HepG2 (cell line): Measurements from ENCODE around the gene CENPC. TPM values are rescaled to one million over a fixed set of nuclear protein-coding genes. Genes with fewer than 3 reads are reported as not detected.

Experiments
- ATAC-seq: fragments of 200-7000 bp; cut with Tn5 transposase; 3 replicates; pipeline ENCODE4 v1.9.1; 2020; ENCODE audit warnings: mild to moderate bottlenecking, moderate library complexity
- BruUV-seq: library from RNA; stranded (reverse); fragments of 400-500 nt; replicated peaks from 2 replicates; lab custom pipeline; 2021; lab: Mats Ljungman, UMichigan
- CTCF ChIA-PET: fragments of 300-600 bp; formaldehyde crosslinking; extraction: SDS; loops from one replicate; lab custom pipeline; 2021; ENCODE audit warnings: low total read pairs, inconsistent platforms, low intra/inter-chr PET ratio; lab: Yijun Ruan, JAX
- POLR2A ChIA-PET: fragments of 350-600 bp; sonication (Branson Sonifier 250); formaldehyde crosslinking; loops from one replicate; lab custom pipeline; 2020; ENCODE audit warnings: antibody characterized with exemption, inconsistent platforms; lab: Yijun Ruan, JAX
- DNase-seq: peaks from one replicate; pipeline ENCODE4 v3.0.0-alpha.2; 2015; ENCODE audit warnings: low spot score
- FAIRE-seq: peaks from 3 replicates; lab custom pipeline; 2011; peaks lifted over from hg19 to GRCh38; lab: Jason Lieb, UNC
- H2AFZ ChIP-seq: one replicate; pipeline ENCODE4 v1.6.1; 2011; ENCODE audit warnings: low read length, inconsistent platforms
- H3K27ac ChIP-seq: fragments of 300-600 bp; 3 replicates; pipeline ENCODE4 v1.8.0; 2011; ENCODE audit warnings: mixed run types, mild to moderate bottlenecking, mixed read lengths, low read length, inconsistent platforms; ENCODE audit not compliant: insufficient read depth; ENCODE audit errors: extremely low read length
- H3K27me3 ChIP-seq, 2 experiments: fragments of 200-600 bp in 1 of 2; 2 replicates in 1 of 2; 3 replicates in 1 of 2; pipeline versions ENCODE4 v1.6.0 to v1.8.0; 2011; ENCODE audit warnings: low read length in 2 of 2, mild to moderate bottlenecking in 2 of 2, moderate library complexity in 2 of 2, inconsistent platforms in 1 of 2; ENCODE audit not compliant: insufficient read depth in 2 of 2, control insufficient read depth in 1 of 2
- H3K36me3 ChIP-seq, 2 experiments: fragments of 200-600 bp in 1 of 2; replicated peaks in 1 of 2; 2 replicates in 1 of 2; 3 replicates in 1 of 2; pipeline versions ENCODE4 v1.5.1 to v1.8.0; 2011; ENCODE audit warnings: low read length in 2 of 2, inconsistent platforms in 1 of 2; ENCODE audit not compliant: insufficient read depth in 2 of 2, control insufficient read depth in 1 of 2
- H3K4me1 ChIP-seq: 2 replicates; pipeline ENCODE4 v1.5.1; 2012; ENCODE audit warnings: low read length, inconsistent platforms; ENCODE audit not compliant: insufficient read depth
- H3K4me2 ChIP-seq: 2 replicates; pipeline ENCODE4 v1.6.0; 2011; ENCODE audit warnings: low read depth, low read length, inconsistent platforms
- H3K4me3 ChIP-seq, 3 experiments: fragments of 200-600 bp in 1 of 3; sonication (generic), shearing (Covaris generic) in 1 of 3; replicated peaks in 1 of 3; 2 replicates each; pipeline ENCODE4 v1.5.1; 2011 to 2016; ENCODE audit warnings: low read length in 3 of 3, inconsistent platforms in 2 of 3, low read depth in 2 of 3, mild to moderate bottlenecking in 2 of 3, control low read depth in 1 of 3, mixed read lengths in 1 of 3; ENCODE audit not compliant: insufficient read depth in 1 of 3
- H3K79me2 ChIP-seq: one replicate; pipeline ENCODE4 v1.6.1; 2011; ENCODE audit warnings: low read length, inconsistent platforms; ENCODE audit not compliant: insufficient read depth
- H3K9ac ChIP-seq: 2 replicates; pipeline ENCODE4 v1.6.0; 2011; ENCODE audit warnings: mild to moderate bottlenecking, low read depth, low read length, inconsistent platforms; ENCODE audit not compliant: insufficient read depth
- H3K9me3 ChIP-seq: 2 replicates; pipeline ENCODE4 v1.5.1; 2012; ENCODE audit warnings: mild to moderate bottlenecking, low read length
- H4K20me1 ChIP-seq: 2 replicates; pipeline ENCODE4 v1.6.0; 2011; ENCODE audit warnings: inconsistent platforms, mild to moderate bottlenecking, low read length, moderate library complexity; ENCODE audit not compliant: insufficient read depth
- CEBPB ChIP-seq: IDR thresholded peaks from 2 replicates; pipeline ENCODE4 v1.6.1; 2011; ENCODE audit warnings: low read depth, low read length, improper control_type of control experiment, borderline replicate concordance
- CHD2 ChIP-seq: IDR thresholded peaks from 2 replicates; pipeline ENCODE4 v1.6.1; 2011; ENCODE audit warnings: low read depth, low read length, improper control_type of control experiment
- MTA1 ChIP-seq: sonication (generic); formaldehyde crosslinking; IDR thresholded peaks from 2 replicates; pipeline ENCODE4 v1.4.0; 2020; ENCODE audit warnings: missing genetic modification reagents, mild to moderate bottlenecking, borderline replicate concordance
- PAWR ChIP-seq: sonication (generic); formaldehyde crosslinking; IDR thresholded peaks from 2 replicates; pipeline ENCODE4 v1.4.0; 2020; ENCODE audit warnings: missing genetic modification reagents, mild to moderate bottlenecking, borderline replicate concordance
- POLR2AphosphoS2 ChIP-seq: IDR thresholded peaks from 2 replicates; pipeline ENCODE4 v1.6.1; 2011; ENCODE audit warnings: low read depth, low read length, improper control_type of control experiment
- SYNCRIP ChIP-seq: fragments of 200-400 bp; formaldehyde crosslinking; IDR thresholded peaks from 2 replicates; pipeline ENCODE4 v1.6.1; 2018; ENCODE audit warnings: mild to moderate bottlenecking, low read depth, low read length; ENCODE audit not compliant: insufficient read depth
- ZBTB7B ChIP-seq: sonication (generic); formaldehyde crosslinking; IDR thresholded peaks from 2 replicates; pipeline ENCODE4 v1.4.0; 2020; ENCODE audit warnings: missing genetic modification reagents
- ZNF225 ChIP-seq: sonication (generic); formaldehyde crosslinking; IDR thresholded peaks from 2 replicates; pipeline ENCODE4 v1.4.0; 2020; ENCODE audit warnings: mild to moderate bottlenecking, missing genetic modification reagents
- ZNF761 ChIP-seq: sonication (generic); formaldehyde crosslinking; conservative IDR thresholded peaks from 2 replicates; pipeline ENCODE4 v1.4.0; 2020; ENCODE audit warnings: mild to moderate bottlenecking, missing genetic modification reagents
- WGBS: methylation state at CpG from one replicate; pipeline ENCODE4 v1.1.6; 2017; ENCODE audit warnings: low lambda C conversion rate; 5-methylcytosine and 5-hydroxymethylcytosine counted together
- in situ Hi-C: cut with HindIII; loops from 2 replicates; pipeline ENCODE4 v1.10.0; 2017; ENCODE audit warnings: low pct_unique_long_range_greater_than_20kb; ENCODE audit not compliant: extremely low pct_ligation_motif_present
- intact Hi-C: fragments of 100-400 bp; cut with micrococcal nuclease; formaldehyde crosslinking; loops from one replicate; pipeline ENCODE4 v1.10.0; 2022; ENCODE audit not compliant: unreplicated experiment
- polyA plus RNA-seq, 8 experiments: library from polyadenylated mRNA; depleted of rRNA in 3 of 8; stranded (reverse) in 7 of 8; unstranded in 1 of 8; fragments of >200 nt; fragmentation: Illumina TruSeq in 4 of 8; extraction: Trizol in 4 of 8; gene quantifications; 2 replicates each; pipeline versions ENCODE4 v1.2.1 to v1.2.3, GENCODE V29; 2011 to 2016; ENCODE audit warnings: low read depth in 4 of 8, missing spikeins in 1 of 8, mixed read lengths in 1 of 8; ENCODE audit not compliant: insufficient read depth in 1 of 8
- total RNA-seq, 5 experiments: library from RNA; depleted of rRNA; stranded (reverse); fragments of >200 nt; fragmentation: Illumina TruSeq; extraction: Trizol; gene quantifications; 2 replicates each; pipeline ENCODE4 v1.2.3, GENCODE V29; 2016; ENCODE audit warnings: low read depth in 1 of 5
- TF ChIP-seq, protein P1 (sequence below): sonication (generic); formaldehyde crosslinking; IDR thresholded peaks from 2 replicates; pipeline ENCODE4 v1.8.1; 2023; ENCODE audit warnings: mild to moderate bottlenecking, missing genetic modification reagents

CENPC gene
- total and polyA plus RNA-seq, 2 of the 13 experiments (the other 11 are each of a cell fraction or from before 2014, with no cell fraction given): 4.7 to 16.4 TPM

DNA sequence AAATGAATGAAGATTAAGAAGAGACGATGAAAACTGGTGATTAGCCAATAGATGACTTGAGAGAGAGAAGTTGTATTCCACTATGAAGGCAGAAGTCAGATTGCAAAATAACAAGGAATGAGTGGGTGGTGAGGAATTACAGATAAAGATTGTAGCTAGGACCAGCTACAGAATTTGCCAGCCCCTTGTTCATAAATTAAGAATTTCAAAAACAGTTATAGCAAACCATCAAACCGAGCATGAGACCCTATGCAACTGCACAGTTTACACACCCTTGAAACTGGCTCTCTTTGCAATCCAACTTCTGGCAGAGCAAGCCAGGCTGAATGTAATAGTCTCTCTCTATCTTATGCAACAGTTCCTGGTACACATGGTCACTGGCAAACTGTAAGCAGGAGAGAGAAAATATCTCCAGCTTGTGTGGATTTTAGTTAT, 48.5 kb upstream of the CENPC start:
- WGBS: 29% methylated on average over 2 of the region's 2 CpGs
- FAIRE-seq: no peak

DNA sequence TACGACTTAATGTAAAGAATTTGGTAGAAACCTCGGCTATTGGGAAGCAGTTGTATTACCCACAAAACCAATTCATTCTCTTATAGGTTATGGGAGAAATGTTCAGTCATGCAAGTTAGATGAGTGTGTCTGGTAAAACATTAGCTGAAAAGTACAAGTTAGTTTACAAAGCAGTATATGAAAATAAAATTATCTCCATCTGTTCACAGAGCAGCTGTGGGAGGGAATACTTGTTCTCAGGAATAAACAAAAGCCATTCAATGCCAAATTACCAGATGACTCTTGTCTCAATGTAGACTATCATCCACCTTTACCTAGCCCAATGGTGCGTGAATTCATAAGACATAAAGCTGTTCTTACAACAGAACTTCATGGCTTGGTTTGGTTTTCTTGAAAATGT, 41.9 kb upstream of the CENPC start:
- intact Hi-C loops: no loop called here
- DNase-seq (no peak), FAIRE-seq (no peak), ATAC-seq (no peak)
- TF ChIP-seq POLR2AphosphoS2: no peak
- no peaks in the 10 kb centered on the region for H3K36me3 ChIP-seq
- H3K79me2 ChIP-seq: no peaks in the 10 kb centered on the region
- WGBS: 18% methylated on average over 3 of the region's 3 CpGs
- BruUV-seq: no TSS peak
- H3K4me2 ChIP-seq: no peak overlapping the region
- no peaks in the 10 kb centered on the region for H3K4me1 ChIP-seq
- POLR2A ChIA-PET: no interaction called here
- no peak overlapping the region for H2AFZ ChIP-seq
- no peaks in the 10 kb centered on the region for H4K20me1 ChIP-seq
- H3K9me3 ChIP-seq: no peaks in the 10 kb centered on the region
- CTCF ChIA-PET: no interaction called here
- H3K9ac ChIP-seq: no peak overlapping the region
- in situ Hi-C loops: no loop called here
- no peak overlapping the region for H3K4me3 ChIP-seq
- H3K27me3 ChIP-seq: no peaks in the 10 kb centered on the region
- H3K27ac ChIP-seq: no peak overlapping the region

More for the DNA sequence above, 48.5 kb upstream of the CENPC start:
- H3K9me3 ChIP-seq: no peaks in the 10 kb centered on the region
- H3K27me3 ChIP-seq: no peaks in the 10 kb centered on the region
- in situ Hi-C loops: no loop called here
- no peak; the same call in 2 of the 3 replicates for ATAC-seq
- intact Hi-C loops: no loop called here
- H3K4me3 ChIP-seq: no peak overlapping the region
- TF ChIP-seq, protein P1, sequence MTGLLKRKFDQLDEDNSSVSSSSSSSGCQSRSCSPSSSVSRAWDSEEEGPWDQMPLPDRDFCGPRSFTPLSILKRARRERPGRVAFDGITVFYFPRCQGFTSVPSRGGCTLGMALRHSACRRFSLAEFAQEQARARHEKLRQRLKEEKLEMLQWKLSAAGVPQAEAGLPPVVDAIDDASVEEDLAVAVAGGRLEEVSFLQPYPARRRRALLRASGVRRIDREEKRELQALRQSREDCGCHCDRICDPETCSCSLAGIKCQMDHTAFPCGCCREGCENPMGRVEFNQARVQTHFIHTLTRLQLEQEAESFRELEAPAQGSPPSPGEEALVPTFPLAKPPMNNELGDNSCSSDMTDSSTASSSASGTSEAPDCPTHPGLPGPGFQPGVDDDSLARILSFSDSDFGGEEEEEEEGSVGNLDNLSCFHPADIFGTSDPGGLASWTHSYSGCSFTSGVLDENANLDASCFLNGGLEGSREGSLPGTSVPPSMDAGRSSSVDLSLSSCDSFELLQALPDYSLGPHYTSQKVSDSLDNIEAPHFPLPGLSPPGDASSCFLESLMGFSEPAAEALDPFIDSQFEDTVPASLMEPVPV (CRISPR knock-in tag): no peak
- TF ChIP-seq SYNCRIP: no peak
- no peak for TF ChIP-seq ZNF225
- TF ChIP-seq PAWR (CRISPR knock-in tag): no peak
- no peak for TF ChIP-seq CHD2
- TF ChIP-seq ZNF761: no peak
- TF ChIP-seq MTA1 (CRISPR knock-in tag): no peak
- TF ChIP-seq ZBTB7B (CRISPR knock-in tag): no peak
- peak; percentile 15; the same call in 1 of the 2 replicates for TF ChIP-seq CEBPB
- ChIA-PET POLR2A (no interaction called here), CTCF (no interaction called here)
- H3K4me1 ChIP-seq: no peaks in the 10 kb centered on the region
- H2AFZ ChIP-seq: no peak overlapping the region
- no peak overlapping the region for H3K9ac ChIP-seq
- no peaks in the 10 kb centered on the region for H3K79me2 ChIP-seq
- no peak for DNase-seq
- BruUV-seq: no TSS peak
- no peaks in the 10 kb centered on the region for H4K20me1 ChIP-seq
- no peak overlapping the region for H3K27ac ChIP-seq
- H3K4me2 ChIP-seq: no peak overlapping the region
- H3K36me3 ChIP-seq: no peaks in the 10 kb centered on the region
